Neuronal stem cell (in vitro differentiated cells): Measurements from ENCODE around the gene CHST12.

ENCODE experiments used
- DNase-seq: peaks from one replicate; pipeline ENCODE4 v3.0.0-alpha.2; 2013; ENCODE audit warnings: low spot score
- H2AFZ ChIP-seq: one replicate; pipeline ENCODE4 v1.6.1; 2013; ENCODE audit warnings: mild to moderate bottlenecking, low read length, inconsistent platforms
- H2AK5ac ChIP-seq: 2 replicates; pipeline ENCODE4 v1.6.1; 2013; ENCODE audit warnings: low read depth, mild to moderate bottlenecking, inconsistent platforms, low read length, moderate library complexity, mixed read lengths
- H2BK120ac ChIP-seq: 2 replicates; pipeline ENCODE4 v1.6.1; 2013; ENCODE audit warnings: low read depth, mild to moderate bottlenecking, inconsistent platforms, low read length, moderate library complexity, mixed read lengths
- H2BK12ac ChIP-seq: one replicate; pipeline ENCODE4 v1.6.1; 2013; ENCODE audit warnings: low read length, inconsistent platforms
- H2BK15ac ChIP-seq: 2 replicates; pipeline ENCODE4 v1.6.1; 2013; ENCODE audit warnings: mild to moderate bottlenecking, low read length, inconsistent platforms, mixed read lengths
- H2BK5ac ChIP-seq: one replicate; pipeline ENCODE4 v1.6.1; 2013; ENCODE audit warnings: inconsistent platforms, mild to moderate bottlenecking, low read length, moderate library complexity
- H3K14ac ChIP-seq: one replicate; pipeline ENCODE4 v1.6.1; 2013; ENCODE audit warnings: low read length, inconsistent platforms
- H3K18ac ChIP-seq: 2 replicates; pipeline ENCODE4 v1.6.1; 2013; ENCODE audit warnings: low read length, inconsistent platforms
- H3K23ac ChIP-seq: 2 replicates; pipeline ENCODE4 v1.6.1; 2013; ENCODE audit warnings: low read depth, mild to moderate bottlenecking, mixed read lengths, low read length, inconsistent platforms; ENCODE audit not compliant: poor library complexity
- H3K27ac ChIP-seq: replicated peaks from 3 replicates; pipeline ENCODE4 v1.5.1; 2013; ENCODE audit warnings: low read length, inconsistent platforms
- H3K27me3 ChIP-seq, 3 experiments: 2 replicates each; pipeline ENCODE4 v1.6.1; 2013; ENCODE audit warnings: low read length in 3 of 3, mild to moderate bottlenecking in 2 of 3, inconsistent platforms in 1 of 3, low read depth in 1 of 3, mixed read lengths in 1 of 3, moderate library complexity in 1 of 3; ENCODE audit not compliant: control insufficient read depth in 3 of 3, insufficient read depth in 3 of 3
- H3K36me3 ChIP-seq, 2 donors: replicated peaks in 1 of 2; 2 replicates each; pipeline ENCODE4 v1.6.1; 2013; ENCODE audit warnings: low read length in 2 of 2; ENCODE audit not compliant: control insufficient read depth in 2 of 2, insufficient read depth in 2 of 2
- H3K4ac ChIP-seq: 2 replicates; pipeline ENCODE4 v1.6.1; 2013; ENCODE audit warnings: inconsistent platforms, mild to moderate bottlenecking, low read length, moderate library complexity
- H3K4me1 ChIP-seq, 2 donors: 1 replicate in 1 of 2; 2 replicates in 1 of 2; pipeline ENCODE4 v1.6.1; 2013; ENCODE audit warnings: low read length in 2 of 2, low read depth in 1 of 2; ENCODE audit not compliant: control insufficient read depth in 2 of 2, insufficient read depth in 1 of 2
- H3K4me2 ChIP-seq: one replicate; pipeline ENCODE4 v1.6.1; 2013; ENCODE audit warnings: mild to moderate bottlenecking, low read length, inconsistent platforms; ENCODE audit not compliant: insufficient read depth, poor library complexity, severe bottlenecking
- H3K4me3 ChIP-seq, 2 donors: 2 replicates each; pipeline ENCODE4 v1.5.1; 2013; ENCODE audit warnings: low read length in 2 of 2, mild to moderate bottlenecking in 2 of 2, inconsistent platforms in 1 of 2, moderate library complexity in 1 of 2
- H3K79me1 ChIP-seq: one replicate; pipeline ENCODE4 v1.6.1; 2013; ENCODE audit warnings: low read depth, mild to moderate bottlenecking, inconsistent platforms, low read length, moderate library complexity
- H3K9ac ChIP-seq: one replicate; pipeline ENCODE4 v1.6.1; 2013; ENCODE audit warnings: mild to moderate bottlenecking, low read depth, low read length, inconsistent platforms; ENCODE audit not compliant: poor library complexity
- H3K9me3 ChIP-seq, 2 donors: replicated peaks in 1 of 2; 2 replicates each; pipeline versions ENCODE3 to v1.6.1; 2013; ENCODE audit warnings: low read length in 2 of 2, mild to moderate bottlenecking in 2 of 2, inconsistent platforms in 1 of 2, low read depth in 1 of 2, mixed read lengths in 1 of 2, moderate library complexity in 1 of 2; ENCODE audit not compliant: control insufficient read depth in 2 of 2, insufficient read depth in 1 of 2
- H4K8ac ChIP-seq: one replicate; pipeline ENCODE4 v1.6.1; 2013; ENCODE audit warnings: low read depth, mild to moderate bottlenecking, inconsistent platforms, low read length, moderate library complexity
- H4K91ac ChIP-seq: one replicate; pipeline ENCODE4 v1.6.1; 2013; ENCODE audit warnings: low read length, low read depth, mild to moderate bottlenecking, inconsistent platforms; ENCODE audit not compliant: poor library complexity
- WGBS, 2 donors: extraction: QIAGEN DNeasy Blood & Tissue Kit; methylation state at CpG; one replicate each; pipeline ENCODE4 v1.1.7; 2013; ENCODE audit warnings: missing lambda C conversion rate in 2 of 2, mixed read lengths in 1 of 2; ENCODE audit not compliant: insufficient read length in 2 of 2, insufficient replicate concordance in 1 of 2; ENCODE audit errors: extremely low coverage in 2 of 2; 5-methylcytosine and 5-hydroxymethylcytosine counted together

CHST12 gene

GRCh38 chr7:2369139-2369538 lies 34.3 kb upstream of the CHST12 start:
- no peak overlapping the region for H3K4ac ChIP-seq

DNA sequence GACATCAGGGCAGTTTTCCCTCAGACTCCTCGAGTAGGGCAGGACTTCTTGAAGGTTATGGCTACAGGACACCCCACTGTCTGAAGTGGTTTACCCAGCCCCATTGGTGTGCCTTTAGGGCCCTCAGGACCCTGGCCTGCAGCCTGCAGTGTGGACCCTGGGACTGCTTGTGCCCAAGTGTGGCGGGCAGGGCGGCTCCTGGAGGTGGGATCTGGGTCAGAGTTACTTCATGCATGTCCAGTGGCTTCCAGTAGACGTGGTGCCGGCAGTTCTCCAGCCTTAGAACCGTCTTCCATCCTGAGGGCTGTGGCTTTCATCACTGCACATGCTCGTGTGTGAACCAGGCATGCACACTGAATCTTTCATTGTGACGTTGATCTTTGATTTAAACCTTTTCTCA lies 32.1 kb upstream of the CHST12 start:
- peaks cover 81 to 98% of the 10 kb centered on the region in 2 donors for H3K36me3 ChIP-seq
- H3K27ac ChIP-seq, result no peak overlapping the region
- H3K23ac ChIP-seq, result peak overlapping the region; percentile 80
- H3K27me3 ChIP-seq, result no peaks in the 10 kb centered on the region
- no peak overlapping the region for H3K4me3 ChIP-seq
- no peak for DNase-seq
- H3K9ac ChIP-seq, result no peak overlapping the region
- H4K91ac ChIP-seq, result no peak overlapping the region
- no peak overlapping the region for H2BK12ac ChIP-seq
- H2BK5ac ChIP-seq, result no peak overlapping the region
- no CpG with 5 or more reads among the region's 8 CpGs for WGBS, 2 donors
- no peak overlapping the region for H3K18ac ChIP-seq
- no peak overlapping the region for H2AK5ac ChIP-seq
- peaks cover 15% of the 10 kb centered on the region for H3K79me1 ChIP-seq
- H3K9me3 ChIP-seq, result no peaks in the 10 kb centered on the region
- no peak overlapping the region for H3K4me2 ChIP-seq
- no peak overlapping the region for H2AFZ ChIP-seq
- H3K14ac ChIP-seq, result peak overlapping the region; percentile 8
- H3K4ac ChIP-seq, result no peak overlapping the region
- no peak overlapping the region for H2BK120ac ChIP-seq
- H3K4me1 ChIP-seq, result no peaks in the 10 kb centered on the region
- H2BK15ac ChIP-seq, result no peak overlapping the region
- no peak overlapping the region for H4K8ac ChIP-seq

More at GRCh38 chr7:2369139-2369538, 34.3 kb upstream of the CHST12 start:
- Histone ChIP-seq H3K9me3 (no peaks in the 10 kb centered on the region), H3K27me3 (no peaks in the 10 kb centered on the region), H2BK15ac (no peak overlapping the region), H4K91ac (no peak overlapping the region), H2AFZ (no peak overlapping the region), H3K4me3 (peak overlapping the region in 1 of 2 donors; percentile 22), H2BK5ac (no peak overlapping the region), H3K23ac (no peak overlapping the region), H2BK120ac (no peak overlapping the region), H3K36me3 (peaks cover 79 to 98% of the 10 kb centered on the region in 2 donors), H3K4me2 (no peak overlapping the region), H4K8ac (no peak overlapping the region), H3K18ac (no peak overlapping the region), H3K27ac (no peak overlapping the region), H3K14ac (no peak overlapping the region), H3K4me1 (no peaks in the 10 kb centered on the region), H2AK5ac (no peak overlapping the region), H3K79me1 (peaks cover 18% of the 10 kb centered on the region), H3K9ac (no peak overlapping the region), H2BK12ac (no peak overlapping the region)
- DNase-seq, result no peak
- WGBS, 2 donors, result no CpG with 5 or more reads among the region's 10 CpGs

DNA sequence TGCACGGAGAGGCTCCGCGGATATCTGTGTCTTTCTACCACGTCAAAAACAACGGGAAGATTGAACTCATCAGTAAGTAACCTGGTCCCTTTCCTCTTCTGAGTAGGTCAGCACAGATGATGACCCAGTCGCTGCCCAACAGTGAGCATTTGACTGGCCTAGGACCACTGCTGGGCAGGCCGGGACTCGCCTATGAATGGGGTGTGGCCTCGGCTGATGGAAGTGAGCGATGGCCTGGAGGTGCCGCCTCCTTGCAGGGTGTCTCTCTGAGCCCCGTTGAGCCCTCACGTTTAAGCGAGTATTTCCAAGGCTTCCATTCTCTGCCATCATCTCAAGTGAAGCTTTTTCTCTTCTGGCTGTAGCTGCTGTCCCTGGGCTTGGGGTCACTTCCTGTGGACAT lies 30.7 kb upstream of the CHST12 start:
- Histone ChIP-seq H2BK12ac (no peak overlapping the region), H3K9ac (no peak overlapping the region), H2BK5ac (no peak overlapping the region), H3K4ac (no peak overlapping the region), H2BK15ac (no peak overlapping the region), H3K9me3 (no peaks in the 10 kb centered on the region), H2AFZ (no peak overlapping the region), H2BK120ac (no peak overlapping the region), H3K23ac (no peak overlapping the region), H3K79me1 (peaks cover 20% of the 10 kb centered on the region), H3K36me3 (peaks cover 82 to 96% of the 10 kb centered on the region in 2 donors), H4K91ac (no peak overlapping the region), H4K8ac (no peak overlapping the region), H3K4me2 (no peak overlapping the region), H3K27ac (no peak overlapping the region), H2AK5ac (no peak overlapping the region), H3K4me1 (no peaks in the 10 kb centered on the region), H3K14ac (no peak overlapping the region), H3K4me3 (no peak overlapping the region), H3K18ac (no peak overlapping the region), H3K27me3 (no peaks in the 10 kb centered on the region)
- no peak for DNase-seq
- no CpG with 5 or more reads among the region's 14 CpGs for WGBS, 2 donors

GRCh38 chr7:2373124-2373556 lies 30.3 kb upstream of the CHST12 start:
- Histone ChIP-seq H3K79me1 (peaks cover 17% of the 10 kb centered on the region), H3K36me3 (peaks cover 82 to 93% of the 10 kb centered on the region in 2 donors), H2BK120ac (no peak overlapping the region), H3K9ac (no peak overlapping the region), H3K4ac (no peak overlapping the region), H2BK15ac (no peak overlapping the region), H3K4me2 (no peak overlapping the region), H3K9me3 (no peaks in the 10 kb centered on the region), H3K4me1 (no peaks in the 10 kb centered on the region), H3K14ac (no peak overlapping the region), H3K4me3 (no peak overlapping the region), H3K27me3 (no peaks in the 10 kb centered on the region), H2AK5ac (no peak overlapping the region), H3K23ac (no peak overlapping the region), H4K91ac (no peak overlapping the region), H4K8ac (no peak overlapping the region), H2AFZ (no peak overlapping the region), H2BK5ac (no peak overlapping the region), H2BK12ac (no peak overlapping the region), H3K18ac (peak overlapping the region; percentile 48), H3K27ac (no peak overlapping the region)
- no peak for DNase-seq
- no CpG with 5 or more reads among the region's 14 CpGs for WGBS, 2 donors
